ENCODE results near the gene ANKRD12. TPM values are rescaled to one million over a fixed set of nuclear protein-coding genes. Genes with fewer than 3 reads are reported as not detected.

ANKRD12 gene
- total RNA-seq, 4 donors from 2014 or later: 43.5 to 59.7 (median 52.7) TPM

GRCh38 chr18:9126337-9126736 is 10.2 kb upstream of the ANKRD12 start:
- DNase-seq (ENCODE audit: low spot score in 2 of 2): no peak
- TF ChIP-seq CTCF (IDR thresholded peaks at IDR 0.05) (no peak), POLR2A (IDR thresholded peaks at IDR 0.05) (no peak), EP300 (IDR thresholded peaks at IDR 0.05) (no peak)
- peaks cover 0 to 71% (median 5%) of the 10 kb centered on the region in 3 donors for H3K36me3 ChIP-seq
- no peak overlapping the region for H3K4me3 ChIP-seq
- no peaks in the 10 kb centered on the region for H3K9me3 ChIP-seq
- H3K27ac ChIP-seq: no peak overlapping the region
- peaks cover 0 to 26% (median 1%) of the 10 kb centered on the region in 4 donors for H3K4me1 ChIP-seq
- WGBS, 2 donors: 75 to 85% methylated on average over 3 of the region's 3 CpGs
- H3K27me3 ChIP-seq: no peaks in the 10 kb centered on the region

- whole genome bisulfite sequencing, 2 donors: 82 to 90% methylated on average over 4 of the region's 4 CpGs
- no peaks in the 10 kb centered on the region for H3K27me3 ChIP-seq
- H3K4me3 ChIP-seq: no peak overlapping the region
- H3K36me3 ChIP-seq: peaks cover 0 to 56% (median 5%) of the 10 kb centered on the region in 3 donors
- peaks cover 0 to 22% (median under 1%) of the 10 kb centered on the region in 4 donors for H3K4me1 ChIP-seq
- no peak for TF ChIP-seq EP300 (IDR thresholded peaks at IDR 0.05)
- no peak for TF ChIP-seq CTCF (IDR thresholded peaks at IDR 0.05)
- no peak for TF ChIP-seq POLR2A (IDR thresholded peaks at IDR 0.05)
- DNase-seq (ENCODE audit: low spot score in 2 of 2): no peak
- H3K27ac ChIP-seq: peak overlapping the region in 1 of 4 donors; percentile 2
- no peaks in the 10 kb centered on the region for H3K9me3 ChIP-seq
Measured at GRCh38 chr18:9130195-9130594, 6.4 kb upstream of the ANKRD12 start.

- peaks cover 0 to 51% (median 5%) of the 10 kb centered on the region in 3 donors for H3K36me3 ChIP-seq
- DNase-seq (ENCODE audit: low spot score in 2 of 2): no peak
- H3K4me3 ChIP-seq: no peak overlapping the region
- no peaks in the 10 kb centered on the region for H3K9me3 ChIP-seq
- no peaks in the 10 kb centered on the region for H3K27me3 ChIP-seq
- peak overlapping the region in 1 of 4 donors; percentile 31 for H3K27ac ChIP-seq
- WGBS, 2 donors: 45 to 50% methylated on average over 2 of the region's 2 CpGs
- no peak for TF ChIP-seq POLR2A (IDR thresholded peaks at IDR 0.05)
- TF ChIP-seq EP300 (IDR thresholded peaks at IDR 0.05): no peak
- peaks cover 0 to 28% (median 3%) of the 10 kb centered on the region in 4 donors for H3K4me1 ChIP-seq
Measured at GRCh38 chr18:9130806-9131205, 5.8 kb upstream of the ANKRD12 start.

GRCh38 chr18:9132628-9133027 is 4.0 kb upstream of the ANKRD12 start:
- 97 to 98% methylated on average over 4 of the region's 4 CpGs for whole genome bisulfite sequencing, 2 donors

GRCh38 chr18:9133225-9133624 is 3.4 kb upstream of the ANKRD12 start:
- 86 to 88% methylated on average over 2 of the region's 2 CpGs for whole genome bisulfite sequencing, 2 donors
- no peaks in the 10 kb centered on the region for H3K9me3 ChIP-seq
- H3K27ac ChIP-seq: peak overlapping the region in 1 of 4 donors; percentile 26
- no peak for TF ChIP-seq POLR2A (IDR thresholded peaks at IDR 0.05)
- no peak for TF ChIP-seq EP300 (IDR thresholded peaks at IDR 0.05)
- TF ChIP-seq CTCF (IDR thresholded peaks at IDR 0.05): no peak
- H3K4me1 ChIP-seq: peaks cover 0 to 27% (median 3%) of the 10 kb centered on the region in 4 donors
- peaks cover 0 to 30% (median 0%) of the 10 kb centered on the region in 3 donors for H3K36me3 ChIP-seq
- H3K4me3 ChIP-seq: no peak overlapping the region
- no peaks in the 10 kb centered on the region for H3K27me3 ChIP-seq
- DNase-seq (ENCODE audit: low spot score in 2 of 2): no peak

More at GRCh38 chr18:9132628-9133027, 4.0 kb upstream of the ANKRD12 start:
- no peaks in the 10 kb centered on the region for H3K9me3 ChIP-seq
- peaks cover 0 to 34% (median 3%) of the 10 kb centered on the region in 3 donors for H3K36me3 ChIP-seq
- peaks cover 0 to 23% (median 3%) of the 10 kb centered on the region in 4 donors for H3K4me1 ChIP-seq
- H3K27ac ChIP-seq: peak overlapping the region in 1 of 4 donors; percentile 26
- DNase-seq (ENCODE audit: low spot score in 2 of 2): no peak
- H3K27me3 ChIP-seq: no peaks in the 10 kb centered on the region
- TF ChIP-seq CTCF (IDR thresholded peaks at IDR 0.05): no peak
- no peak for TF ChIP-seq EP300 (IDR thresholded peaks at IDR 0.05)
- no peak for TF ChIP-seq POLR2A (IDR thresholded peaks at IDR 0.05)
- H3K4me3 ChIP-seq: no peak overlapping the region

Measured in tibial nerve (tissue), 4 donors.